ENCODE data around the gene GPER1.
"Not testable (repeated sequence)": the region's sequence is repeated elsewhere in the genome, so short reads cannot be mapped to it uniquely, and the experiment has no call there.

GPER1 gene

DNA sequence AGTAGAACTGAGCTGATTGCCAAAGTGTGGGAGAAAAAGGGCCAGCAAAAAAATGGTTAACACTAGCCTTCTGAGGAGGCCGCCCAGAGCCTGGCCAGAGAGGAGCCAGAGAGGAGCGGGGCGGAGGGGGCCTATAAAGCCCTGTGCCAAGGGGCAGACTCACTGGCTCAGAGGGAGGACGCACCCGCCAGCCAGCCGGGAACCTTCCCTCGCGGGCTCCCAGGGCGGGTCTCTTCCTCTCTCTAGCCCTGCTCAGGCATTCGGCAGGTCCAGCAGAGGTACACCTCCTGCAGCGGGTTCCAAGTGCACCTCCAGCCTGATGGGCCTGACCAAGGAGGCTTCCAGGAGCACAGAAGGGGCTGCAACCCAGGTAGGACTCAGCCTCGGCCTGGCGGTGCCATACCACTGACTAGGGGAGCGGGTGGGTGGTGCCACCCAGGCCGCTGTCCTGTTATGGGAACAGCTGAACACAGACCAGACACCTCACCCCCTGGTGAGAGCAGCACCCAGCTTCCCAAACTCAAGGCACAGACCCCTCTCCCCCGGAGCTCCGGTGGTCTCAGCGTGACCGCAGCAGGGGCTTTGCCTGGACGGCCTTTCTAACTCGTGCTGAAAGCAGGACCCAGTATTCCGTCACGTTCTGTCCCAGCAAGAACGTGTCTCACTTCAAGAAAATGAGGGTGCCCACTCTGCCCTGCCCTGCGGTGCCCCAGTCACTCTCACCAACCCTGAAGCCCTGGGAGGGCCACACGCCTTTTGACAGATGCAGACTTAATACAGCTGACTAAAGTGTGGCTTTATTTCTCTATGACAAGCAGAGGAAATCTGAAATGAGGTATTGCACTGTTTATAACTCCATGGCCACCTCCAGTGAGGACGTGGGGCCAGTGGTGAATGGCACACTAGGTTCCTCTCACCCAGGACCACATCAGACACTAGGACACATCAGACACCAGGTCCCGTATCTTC, at the start of gene GPER1:
Gene GPER1 (plus strand): TSS at position 162 of the 969 bp plus-strand sequence. CDS start 3,616 bp downstream, outside the sequence.
- H3K36me3 Mint-ChIP-seq: no peaks in the 10 kb centered on the region
- peak within 1 kb of the TSS; percentile 26 for H3K27ac Mint-ChIP-seq
- H3K9me3 Mint-ChIP-seq: no peaks in the 10 kb centered on the region
- H3K4me1 Mint-ChIP-seq: peaks cover 19% of the 10 kb centered on the region
- DNase-seq (ENCODE audit: low spot score in 2 of 2) (no peak), ATAC-seq (no peak)
- peak within 1 kb of the TSS; percentile 59 for H3K4me3 Mint-ChIP-seq

DNA sequence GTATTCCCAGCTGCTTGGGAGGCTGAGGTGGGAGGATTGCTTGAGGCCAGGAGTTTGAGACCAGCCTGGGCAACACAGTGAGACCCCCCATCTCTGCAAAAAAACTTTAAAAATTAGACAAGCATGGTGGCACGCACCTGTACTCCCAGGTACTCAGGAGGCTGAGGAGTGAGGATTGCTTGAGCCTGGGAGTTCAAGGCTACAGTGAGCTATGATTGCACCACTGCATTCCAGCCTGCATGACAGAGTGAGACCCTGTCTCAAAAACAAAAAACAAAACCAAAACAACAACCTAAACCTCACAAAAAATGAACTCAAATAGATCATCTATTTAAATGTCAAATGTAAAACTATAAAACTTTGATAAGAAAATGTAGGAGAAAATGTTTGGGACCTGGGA, 47.7 kb upstream of the GPER1 start:
- ATAC-seq; H3K36me3 Mint-ChIP-seq; H3K9me3 Mint-ChIP-seq; DNase-seq (ENCODE audit: low spot score in 2 of 2); H3K27ac Mint-ChIP-seq; H3K4me3 Mint-ChIP-seq: not testable (repeated sequence)
- peaks cover 34% of the 10 kb centered on the region for H3K4me1 Mint-ChIP-seq

DNA sequence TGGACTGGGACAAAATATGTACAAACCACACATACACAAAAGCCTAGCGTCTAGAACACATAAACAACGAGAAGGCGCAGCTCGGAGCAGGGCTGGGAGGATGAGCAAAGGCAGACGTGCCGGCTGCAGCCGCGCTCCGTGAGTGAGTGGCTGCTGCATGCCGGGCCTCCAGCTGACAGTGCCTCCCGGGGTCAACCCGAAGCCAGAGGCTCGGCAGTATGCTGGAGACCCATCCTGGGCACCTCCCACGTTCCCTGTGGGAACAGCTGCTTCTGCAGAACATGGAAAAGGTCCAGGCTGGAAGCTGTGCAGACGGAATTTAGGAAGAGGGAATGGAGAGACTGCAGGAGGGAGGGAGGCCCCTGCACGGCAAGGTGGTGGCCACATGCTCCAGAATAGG, 47.1 kb upstream of the GPER1 start:
- ATAC-seq: no peak
- Mint-ChIP-seq H3K4me3 (no peak overlapping the region), H3K9me3 (no peaks in the 10 kb centered on the region), H3K27ac (no peak overlapping the region), H3K36me3 (peaks cover 7% of the 10 kb centered on the region), H3K4me1 (peaks cover 40% of the 10 kb centered on the region)
- DNase-seq (ENCODE audit: low spot score in 2 of 2): no peak

DNA sequence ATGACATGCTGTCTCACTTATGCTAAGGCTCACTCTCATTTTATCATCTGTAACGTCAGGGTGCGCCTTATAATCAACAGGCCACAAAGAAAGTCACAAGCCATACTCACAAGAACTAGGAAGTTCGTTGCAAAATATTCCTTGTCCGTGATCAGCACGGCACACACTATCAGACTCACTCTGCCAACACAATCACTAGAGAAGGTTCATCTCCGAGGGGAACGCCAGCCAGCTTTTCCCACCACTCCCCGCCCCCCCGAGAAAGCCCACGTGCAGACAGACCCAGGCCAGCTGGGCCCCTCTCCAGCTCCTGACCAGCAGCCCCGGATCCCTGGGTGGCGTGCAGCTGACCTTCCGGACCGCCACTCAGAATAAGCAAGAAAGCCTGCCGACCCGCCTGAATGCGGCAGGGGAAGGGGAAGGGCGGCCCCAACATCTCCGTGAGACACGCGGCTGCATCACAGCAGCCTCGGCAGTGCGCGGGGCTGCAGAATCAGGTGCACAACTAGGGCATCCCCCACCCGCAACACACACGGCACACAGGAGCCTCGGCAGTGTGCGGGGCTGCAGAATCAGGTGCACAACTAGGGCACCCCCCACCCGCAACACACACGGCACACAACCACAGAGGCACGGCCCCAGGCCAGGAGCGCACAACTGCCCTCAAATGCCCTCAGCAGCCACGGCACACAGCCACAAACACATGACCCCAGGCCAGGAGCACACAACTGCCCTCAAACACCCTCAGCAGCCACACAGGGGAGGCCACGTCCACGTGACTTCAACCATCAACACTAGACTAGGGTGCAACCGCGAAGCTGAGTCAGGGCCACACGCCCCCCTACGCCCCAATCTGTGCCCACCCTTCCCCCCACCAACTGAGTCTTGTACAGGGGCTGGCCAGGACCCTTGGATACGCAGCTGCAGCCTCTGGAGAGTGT, 46.1 kb upstream of the GPER1 start:
- Mint-ChIP-seq H3K27ac (no peak overlapping the region), H3K4me3 (peak overlapping the region; percentile 46)

DNA sequence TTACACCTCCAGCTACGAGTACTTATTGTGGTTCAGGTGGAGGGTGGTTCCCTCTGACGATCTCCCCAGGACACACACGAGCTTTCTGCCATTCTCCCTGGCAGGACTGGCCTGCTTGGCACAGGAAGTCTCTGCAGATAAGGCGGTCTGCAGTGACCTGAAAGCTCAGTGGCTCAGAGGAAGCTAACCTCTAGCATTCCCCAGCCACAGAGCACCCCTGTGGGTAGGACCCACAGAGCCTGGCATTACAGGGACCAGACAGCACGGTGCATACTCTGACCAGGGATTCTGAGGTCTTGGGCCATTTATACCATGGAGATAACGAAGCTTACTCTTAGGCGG, 45.5 kb upstream of the GPER1 start:
- H3K4me1 Mint-ChIP-seq: peaks cover 57% of the 10 kb centered on the region
- DNase-seq (ENCODE audit: low spot score in 2 of 2): no peak
- ATAC-seq: peak; percentile 22
- peaks cover 7% of the 10 kb centered on the region for H3K36me3 Mint-ChIP-seq
- H3K27ac Mint-ChIP-seq: no peak overlapping the region
- no peaks in the 10 kb centered on the region for H3K9me3 Mint-ChIP-seq
- H3K4me3 Mint-ChIP-seq: peak overlapping the region; percentile 46

More for the DNA sequence above, 46.1 kb upstream of the GPER1 start:
- Mint-ChIP-seq H3K9me3 (no peaks in the 10 kb centered on the region), H3K36me3 (peaks cover 7% of the 10 kb centered on the region), H3K4me1 (peaks cover 50% of the 10 kb centered on the region)
- peak; percentile 61 for ATAC-seq
- no peak for DNase-seq (ENCODE audit: low spot score in 2 of 2)

DNA sequence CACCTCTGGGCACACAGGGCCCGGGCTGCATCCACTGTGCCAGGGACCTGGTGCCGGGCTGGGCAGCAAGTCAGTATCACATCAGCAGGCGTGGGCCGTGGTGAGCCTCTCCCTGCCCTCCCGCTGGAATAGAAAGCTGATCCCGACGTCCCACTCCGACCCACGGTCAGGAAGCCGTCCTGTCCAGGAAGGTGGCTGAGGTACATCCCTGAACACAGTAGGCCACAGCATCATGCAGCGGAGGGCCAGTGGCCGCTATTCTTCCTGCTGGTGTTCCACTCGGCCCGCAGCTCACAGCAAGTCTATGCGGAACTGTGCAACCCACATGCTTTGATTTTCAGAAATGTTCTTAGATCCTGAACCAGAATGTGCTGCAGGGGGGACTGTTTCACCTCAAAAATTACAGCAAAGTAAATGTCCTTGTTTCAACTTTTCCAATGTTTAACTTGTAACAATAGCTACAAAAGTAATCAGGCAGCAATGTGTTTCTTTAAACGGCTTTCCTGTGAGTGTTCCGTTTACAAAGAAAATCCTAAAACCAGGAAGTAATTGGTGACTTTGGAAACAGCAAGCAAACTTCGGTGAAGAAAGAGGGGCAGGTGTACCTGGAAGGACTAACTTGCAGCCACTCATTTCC, 44.2 kb upstream of the GPER1 start:
- no peak for ATAC-seq
- peaks cover 7% of the 10 kb centered on the region for H3K36me3 Mint-ChIP-seq
- H3K27ac Mint-ChIP-seq: no peak overlapping the region
- no peak for DNase-seq (ENCODE audit: low spot score in 2 of 2)
- peaks cover 65% of the 10 kb centered on the region for H3K4me1 Mint-ChIP-seq
- peak overlapping the region; percentile 74 for H3K4me3 Mint-ChIP-seq
- H3K9me3 Mint-ChIP-seq: no peaks in the 10 kb centered on the region

DNA sequence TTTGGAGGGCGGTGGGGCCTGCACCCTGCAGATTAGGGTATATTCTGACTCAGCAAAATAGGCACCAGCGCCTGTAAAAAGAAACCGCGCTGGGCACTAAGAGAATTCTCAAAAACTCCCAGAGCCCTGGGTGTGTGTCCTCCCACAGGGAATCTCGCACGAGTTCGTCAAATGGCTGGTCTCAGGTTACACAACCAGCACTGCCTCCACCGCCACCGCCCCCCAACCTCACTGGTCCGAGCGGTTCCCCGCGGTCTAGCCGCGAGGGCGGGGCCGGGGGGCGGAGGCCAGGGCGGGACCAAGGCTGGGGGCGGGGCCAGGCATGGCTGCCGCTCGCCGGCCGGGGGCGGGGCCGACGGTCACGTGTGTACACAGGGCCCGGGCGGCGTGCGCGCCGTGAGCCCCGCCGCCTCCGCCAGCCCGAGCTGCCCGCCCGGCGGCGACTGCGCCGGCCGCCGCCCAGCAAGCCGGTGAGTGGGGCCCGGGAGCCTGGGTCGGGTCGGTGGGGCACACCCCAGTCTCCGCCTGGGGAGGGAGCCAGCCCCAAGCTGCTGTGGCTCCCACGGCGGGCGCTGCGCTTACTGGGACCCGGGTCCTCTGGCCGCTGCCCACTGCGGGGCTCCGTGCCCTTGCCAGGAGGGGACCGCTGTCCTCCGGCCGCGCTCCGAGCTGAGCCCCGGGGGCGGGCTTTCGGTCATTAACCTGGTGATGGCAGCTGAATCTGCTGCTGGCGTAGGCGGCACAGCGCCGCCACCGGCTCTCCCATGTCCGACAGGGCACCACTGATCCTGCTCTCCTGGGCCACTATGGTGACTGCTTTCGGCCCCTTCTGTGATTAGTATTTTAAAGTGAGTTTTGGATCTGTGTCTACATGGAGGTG, 43.5 kb upstream of the GPER1 start, which contains the start of gene GPR146:
Gene GPR146 (plus strand): TSS at position 358 of the 880 bp plus-strand sequence. CDS start 12,970 bp downstream, outside the sequence.
- DNase-seq (ENCODE audit: low spot score in 2 of 2): peak; percentile 95 to 96
- Mint-ChIP-seq H3K27ac (peak within 1 kb of the TSS; percentile 70), H3K4me3 (peak within 1 kb of the TSS; percentile 74), H3K9me3 (no peaks in the 10 kb centered on the region), H3K36me3 (peaks cover 7% of the 10 kb centered on the region), H3K4me1 (peaks cover 70% of the 10 kb centered on the region)
- ATAC-seq: peak; percentile 91

DNA sequence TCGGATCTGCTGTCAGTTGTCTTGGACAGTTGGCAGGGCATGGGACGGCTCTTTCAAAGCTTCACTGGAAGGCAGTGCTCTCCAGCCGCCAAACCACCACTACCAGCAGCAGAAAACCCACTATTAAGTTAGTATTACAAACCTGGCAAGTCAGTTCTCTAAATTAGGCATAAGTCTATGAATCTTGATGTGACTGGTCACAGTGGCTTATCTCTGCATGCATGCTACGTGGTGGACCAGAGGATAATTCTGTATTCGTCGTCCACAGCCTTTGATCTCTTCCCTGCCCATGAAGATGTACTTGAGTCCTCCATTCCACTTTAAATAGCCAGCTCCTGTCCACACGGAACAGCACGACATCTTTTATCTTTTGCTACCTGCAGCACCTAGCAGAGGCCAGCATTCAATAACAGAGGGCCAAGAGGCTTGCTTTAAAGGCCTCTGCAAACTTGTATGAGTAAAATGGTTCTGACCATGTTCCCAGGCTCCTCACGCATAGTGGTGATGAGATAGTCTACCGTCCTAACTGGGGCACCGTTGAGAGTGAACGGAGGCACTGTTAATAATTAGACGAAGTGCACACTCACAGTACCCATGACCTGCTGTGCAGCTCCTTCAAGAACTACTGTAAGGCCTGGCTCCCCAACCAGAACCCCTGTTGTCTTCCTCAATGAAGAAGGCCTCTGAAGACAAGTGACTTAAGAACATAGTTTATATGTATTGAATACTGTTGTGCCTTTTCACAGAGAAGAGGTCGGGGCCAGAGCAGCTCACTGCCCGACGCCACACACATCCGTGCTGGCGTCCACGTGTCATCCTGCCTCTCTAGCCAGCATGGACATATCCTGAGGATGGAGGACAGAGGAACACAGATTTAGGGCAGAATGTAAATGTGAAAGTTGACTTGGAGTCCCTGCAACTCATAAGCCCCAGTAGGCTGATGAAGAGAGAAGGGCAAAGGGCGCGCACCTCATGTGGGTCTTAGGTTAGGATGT, 42.5 kb upstream of the GPER1 start:
- Mint-ChIP-seq H3K4me1 (peaks cover 77% of the 10 kb centered on the region), H3K9me3 (no peaks in the 10 kb centered on the region), H3K36me3 (peaks cover 7% of the 10 kb centered on the region), H3K4me3 (peak overlapping the region; percentile 74), H3K27ac (peak overlapping the region; percentile 70)
- ATAC-seq (no peak), DNase-seq (ENCODE audit: low spot score in 2 of 2) (no peak)

DNA sequence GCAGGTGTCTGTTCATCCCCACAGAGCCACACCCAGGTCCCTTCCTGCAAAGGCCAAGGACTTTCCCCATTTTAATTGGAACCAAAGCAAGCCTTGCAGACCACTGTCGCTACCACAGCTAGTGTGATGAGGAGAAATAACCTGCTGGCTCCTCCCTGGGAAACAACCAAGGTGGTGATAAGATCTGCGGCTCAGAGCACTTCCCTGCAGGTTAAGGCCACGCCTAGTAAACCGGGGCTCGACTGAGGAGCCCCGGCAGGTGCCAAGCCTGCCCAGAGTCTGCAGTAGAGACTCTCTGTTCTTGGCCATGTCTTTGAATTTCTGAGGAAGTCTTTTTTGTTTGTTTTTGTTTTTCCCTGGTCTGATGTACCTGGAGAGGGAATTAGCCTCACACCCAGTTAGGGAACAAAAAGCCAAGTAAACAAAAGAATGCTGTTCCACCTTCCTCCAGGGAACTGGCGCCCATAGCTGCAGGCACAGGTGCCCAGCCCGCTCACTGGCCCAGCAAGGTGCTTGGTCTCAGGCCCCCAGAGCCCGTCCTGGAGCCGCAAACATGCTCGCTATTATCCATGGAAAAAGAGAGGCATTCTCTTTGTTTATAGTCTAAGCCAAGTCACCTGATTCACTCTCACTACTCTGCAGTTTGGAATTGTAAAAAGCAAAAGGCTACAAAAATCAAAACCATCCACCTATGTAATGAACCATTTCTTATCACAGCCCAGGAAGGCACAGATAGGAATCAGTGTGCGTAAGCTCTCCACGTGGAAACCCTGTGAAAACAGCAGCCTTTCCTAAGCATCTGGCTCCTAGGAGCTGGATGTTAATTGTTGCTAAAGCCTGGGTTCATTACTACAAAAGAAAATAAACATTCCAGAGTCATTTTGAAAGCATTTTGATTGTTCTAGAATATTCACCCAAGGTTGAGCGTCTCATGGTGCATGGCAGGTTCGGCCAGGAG, 40.9 kb upstream of the GPER1 start:
- no peak for DNase-seq (ENCODE audit: low spot score in 2 of 2)
- peak overlapping the region; percentile 74 for H3K4me3 Mint-ChIP-seq
- H3K9me3 Mint-ChIP-seq: no peaks in the 10 kb centered on the region
- no peak for ATAC-seq
- peaks cover 70% of the 10 kb centered on the region for H3K4me1 Mint-ChIP-seq
- no peak overlapping the region for H3K27ac Mint-ChIP-seq
- H3K36me3 Mint-ChIP-seq: peaks cover 7% of the 10 kb centered on the region

DNA sequence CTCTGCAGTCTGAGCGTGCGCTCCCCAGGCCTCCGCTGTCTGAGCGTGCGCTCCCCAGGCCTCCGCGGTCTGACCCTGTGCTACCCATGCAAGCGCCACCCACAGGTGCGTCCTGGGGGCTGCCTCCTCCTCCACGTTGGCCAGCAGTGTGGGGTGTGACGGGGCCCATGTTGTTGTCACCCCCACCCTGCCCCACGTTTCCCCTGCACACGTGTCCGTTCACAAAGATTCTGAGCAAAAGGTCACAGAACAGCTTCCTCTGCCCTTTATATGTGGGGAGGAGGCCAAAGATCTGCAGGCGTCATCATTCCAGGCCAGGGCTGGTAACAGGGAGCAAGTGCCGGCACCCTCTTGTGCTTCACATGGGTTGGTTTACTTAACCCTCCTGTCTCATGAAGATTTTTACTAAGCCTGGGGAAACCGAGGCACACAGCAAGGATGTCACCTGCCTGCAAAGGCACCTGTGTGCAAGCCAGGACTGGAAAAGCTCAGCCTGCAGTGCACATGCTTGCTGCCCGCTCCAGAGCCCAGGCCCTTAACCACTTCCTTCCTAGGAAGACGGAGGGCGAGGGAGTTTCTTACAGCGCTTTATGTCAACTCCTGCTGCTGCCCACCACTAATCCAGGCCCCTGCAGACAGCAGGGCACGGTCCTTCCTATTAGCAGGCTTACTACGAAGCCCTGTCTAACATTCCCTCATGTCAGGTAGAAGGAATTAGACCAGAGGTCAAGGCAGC, 38.7 kb upstream of the GPER1 start:
- Mint-ChIP-seq H3K4me3 (no peak overlapping the region), H3K36me3 (peaks cover 7% of the 10 kb centered on the region), H3K9me3 (no peaks in the 10 kb centered on the region), H3K27ac (no peak overlapping the region), H3K4me1 (peaks cover 54% of the 10 kb centered on the region)
- ATAC-seq (no peak), DNase-seq (ENCODE audit: low spot score in 2 of 2) (no peak)

DNA sequence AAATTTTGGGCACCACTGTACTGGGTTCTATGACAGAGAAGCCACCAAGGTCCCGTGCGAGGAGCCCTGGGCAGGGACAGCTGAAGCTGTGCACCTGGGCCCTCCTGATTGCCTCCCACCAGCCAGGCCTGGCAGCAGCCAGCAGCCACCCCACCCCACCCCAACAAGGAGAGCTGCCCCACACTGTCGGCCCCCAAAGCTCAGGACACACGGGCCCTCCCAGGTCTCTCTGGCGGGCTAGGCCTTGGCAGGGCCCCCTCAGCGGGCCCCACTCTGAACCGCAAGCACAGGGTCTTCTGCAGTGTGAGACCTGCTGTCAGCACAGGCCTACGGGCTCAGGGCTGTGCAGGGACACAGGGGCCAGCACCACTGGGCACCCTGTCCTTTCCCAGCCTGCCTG, 38.1 kb upstream of the GPER1 start:
- no peak for ATAC-seq
- Mint-ChIP-seq H3K4me3 (no peak overlapping the region), H3K4me1 (peaks cover 53% of the 10 kb centered on the region), H3K36me3 (peaks cover 5% of the 10 kb centered on the region), H3K27ac (no peak overlapping the region), H3K9me3 (no peaks in the 10 kb centered on the region)
- no peak for DNase-seq (ENCODE audit: low spot score in 2 of 2)
